ENCODE measurements around the gene MINDY4. TPM values are rescaled to one million over a fixed set of nuclear protein-coding genes. Genes with fewer than 3 reads are reported as not detected.

MINDY4 gene
- total RNA-seq, 6 donors from 2014 or later, result 7.7 to 43.0 (median 19.4) TPM

DNA sequence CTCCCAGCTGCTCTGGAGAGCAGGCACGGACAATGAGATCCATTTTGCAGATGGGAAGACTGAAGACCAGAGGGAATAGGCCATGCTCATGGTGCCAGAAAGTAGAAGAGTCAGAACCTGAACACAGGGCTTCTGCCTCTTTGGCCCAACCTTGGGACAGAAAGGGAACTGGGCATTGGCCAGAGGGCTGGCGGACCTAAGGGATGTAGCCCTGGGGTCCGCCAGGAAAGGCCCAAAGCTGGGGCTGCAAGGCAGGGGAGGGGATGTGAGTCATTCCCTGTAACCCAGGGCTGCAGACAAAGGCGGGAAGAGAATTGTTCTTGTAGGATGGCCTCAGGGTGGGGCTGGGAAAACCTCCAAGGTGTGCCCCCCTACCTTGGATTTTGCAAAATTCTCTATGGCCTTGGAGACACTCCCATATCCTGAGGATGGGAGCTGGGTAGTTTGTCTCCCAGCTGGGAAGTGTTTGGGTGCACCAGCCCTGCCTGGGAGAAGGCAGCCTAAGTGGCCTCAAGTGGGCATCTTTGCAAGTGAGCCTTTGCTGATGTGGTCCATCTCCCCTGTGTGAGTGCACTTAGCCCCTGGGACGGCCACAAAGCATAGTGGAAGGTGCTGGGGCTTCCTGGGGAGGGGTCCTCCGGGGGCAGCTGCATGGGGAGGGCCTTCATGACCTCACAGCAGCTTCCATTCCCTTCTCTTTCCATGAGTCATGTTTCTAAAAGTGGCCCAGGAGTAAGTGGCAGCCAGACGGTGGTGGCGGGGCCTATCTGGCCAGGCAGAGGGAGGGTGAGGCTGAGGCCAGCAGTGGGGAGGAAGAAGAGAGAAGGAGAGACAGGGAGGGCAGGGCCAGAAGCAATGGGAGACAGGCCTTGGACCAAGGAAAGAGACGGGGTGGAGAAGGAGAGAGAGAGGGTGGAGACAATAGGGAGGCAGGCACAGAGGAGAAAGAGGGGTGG is 149.6 kb downstream of the MINDY4 start:
- TF ChIP-seq POLR2AphosphoS5 (IDR thresholded peaks at IDR 0.05) (peak; percentile 9 to 12), POLR2A (IDR thresholded peaks at IDR 0.05) (no peak)
- ATAC-seq (ENCODE audit: low FRiP score in 2 of 2), result peak in 1 of 2 donors; percentile 75
- Histone ChIP-seq H3K27me3 (no peaks in the 10 kb centered on the region), H3K4me3 (no peak overlapping the region), H3K4me1 (peaks cover 46 to 78% (median 60%) of the 10 kb centered on the region in 4 donors), H3K27ac (peak overlapping the region; percentile 59 to 89 (median 78)), H3K9me3 (no peaks in the 10 kb centered on the region), H3K36me3 (peaks cover 17 to 62% (median 49%) of the 10 kb centered on the region in 4 donors)
- WGBS, 2 donors, result 54 to 61% methylated on average over 7 to 9 of the region's 9 CpGs
- DNase-seq, result peak; percentile 31 to 34

DNA sequence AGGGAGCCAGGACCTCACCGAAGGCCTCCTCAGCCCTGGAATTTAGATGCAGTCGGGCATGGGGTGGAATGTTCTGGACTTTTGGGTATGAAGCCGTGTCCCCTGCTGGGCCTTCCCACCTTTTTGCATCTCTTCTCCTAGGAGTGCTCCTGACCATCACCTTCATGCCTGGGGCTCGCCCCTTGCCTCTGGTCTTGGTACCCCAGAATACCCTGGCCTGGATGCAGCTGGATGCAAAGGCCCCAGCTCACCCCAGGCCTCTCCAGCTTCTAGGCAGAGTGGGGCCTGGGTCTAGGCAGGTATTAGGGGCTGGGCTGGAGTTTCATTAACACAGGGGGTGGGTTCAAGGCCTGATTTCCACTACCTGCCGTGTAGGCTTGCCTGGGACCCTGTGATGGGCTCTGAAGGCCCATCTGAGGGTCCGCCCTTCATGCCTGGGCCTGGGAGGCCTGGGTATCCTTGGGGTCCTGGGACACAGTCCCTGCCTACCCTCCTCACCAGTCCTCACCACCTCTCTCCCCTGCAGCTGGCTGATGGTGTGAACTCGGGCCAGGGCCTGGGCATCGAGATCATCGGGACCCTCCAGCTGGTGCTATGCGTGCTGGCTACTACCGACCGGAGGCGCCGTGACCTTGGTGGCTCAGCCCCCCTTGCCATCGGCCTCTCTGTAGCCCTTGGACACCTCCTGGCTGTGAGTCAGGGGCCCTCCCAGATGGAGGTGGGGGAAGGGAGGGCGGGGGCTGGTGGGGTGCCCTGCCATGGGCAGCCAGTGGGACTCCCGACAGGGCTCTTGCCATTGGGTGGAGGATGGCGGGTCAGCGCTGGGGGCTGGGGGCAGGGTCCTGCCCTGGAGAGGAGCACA is 150.6 kb downstream of the MINDY4 start:
- H3K27ac ChIP-seq, result peak overlapping the region; percentile 59 to 89 (median 78)
- peaks cover 46 to 79% (median 59%) of the 10 kb centered on the region in 4 donors for H3K4me1 ChIP-seq
- H3K27me3 ChIP-seq, result no peaks in the 10 kb centered on the region
- no peak for ATAC-seq (ENCODE audit: low FRiP score in 2 of 2)
- TF ChIP-seq, protein P1, sequence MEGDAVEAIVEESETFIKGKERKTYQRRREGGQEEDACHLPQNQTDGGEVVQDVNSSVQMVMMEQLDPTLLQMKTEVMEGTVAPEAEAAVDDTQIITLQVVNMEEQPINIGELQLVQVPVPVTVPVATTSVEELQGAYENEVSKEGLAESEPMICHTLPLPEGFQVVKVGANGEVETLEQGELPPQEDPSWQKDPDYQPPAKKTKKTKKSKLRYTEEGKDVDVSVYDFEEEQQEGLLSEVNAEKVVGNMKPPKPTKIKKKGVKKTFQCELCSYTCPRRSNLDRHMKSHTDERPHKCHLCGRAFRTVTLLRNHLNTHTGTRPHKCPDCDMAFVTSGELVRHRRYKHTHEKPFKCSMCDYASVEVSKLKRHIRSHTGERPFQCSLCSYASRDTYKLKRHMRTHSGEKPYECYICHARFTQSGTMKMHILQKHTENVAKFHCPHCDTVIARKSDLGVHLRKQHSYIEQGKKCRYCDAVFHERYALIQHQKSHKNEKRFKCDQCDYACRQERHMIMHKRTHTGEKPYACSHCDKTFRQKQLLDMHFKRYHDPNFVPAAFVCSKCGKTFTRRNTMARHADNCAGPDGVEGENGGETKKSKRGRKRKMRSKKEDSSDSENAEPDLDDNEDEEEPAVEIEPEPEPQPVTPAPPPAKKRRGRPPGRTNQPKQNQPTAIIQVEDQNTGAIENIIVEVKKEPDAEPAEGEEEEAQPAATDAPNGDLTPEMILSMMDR (IDR thresholded peaks at IDR 0.05), result no peak
- TF ChIP-seq POLR2A (IDR thresholded peaks at IDR 0.05) (no peak), POLR2AphosphoS5 (IDR thresholded peaks at IDR 0.05) (no peak), EP300 (IDR thresholded peaks at IDR 0.05) (no peak)
- peak overlapping the region in 1 of 4 donors; percentile 1 for H3K4me3 ChIP-seq
- H3K36me3 ChIP-seq, result peaks cover 17 to 69% (median 49%) of the 10 kb centered on the region in 4 donors
- H3K9me3 ChIP-seq, result no peaks in the 10 kb centered on the region
- DNase-seq, result peak; percentile 20 to 78
- 86% methylated on average over 7 to 11 of the region's 19 CpGs for WGBS, 2 donors

DNA sequence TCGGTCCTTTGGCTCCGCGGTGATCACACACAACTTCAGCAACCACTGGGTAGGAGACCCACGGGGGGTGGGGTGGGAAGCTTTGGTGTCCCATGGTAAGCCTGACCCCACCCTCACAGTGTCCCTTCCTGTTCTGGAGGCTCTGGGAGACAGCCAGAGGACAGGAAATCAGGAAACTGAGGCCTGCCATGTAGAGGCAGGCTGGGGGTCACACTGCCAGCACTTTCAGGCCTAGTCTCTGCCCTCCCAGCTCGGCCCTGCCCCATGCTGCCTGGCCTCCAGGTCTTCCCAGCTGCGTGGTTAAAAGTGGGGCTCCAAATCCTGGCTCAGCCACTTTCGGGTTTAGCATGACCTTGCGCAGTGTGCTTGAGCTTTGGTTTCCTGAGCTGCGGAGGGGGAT is 151.4 kb downstream of the MINDY4 start:
- Histone ChIP-seq H3K9me3 (no peaks in the 10 kb centered on the region), H3K27ac (peak overlapping the region; percentile 59 to 89 (median 78)), H3K4me1 (peaks cover 46 to 76% (median 55%) of the 10 kb centered on the region in 4 donors), H3K27me3 (no peaks in the 10 kb centered on the region), H3K4me3 (no peak overlapping the region), H3K36me3 (peaks cover 17 to 73% (median 55%) of the 10 kb centered on the region in 4 donors)
- peak; percentile 22 to 30 for DNase-seq
- TF ChIP-seq POLR2AphosphoS5 (IDR thresholded peaks at IDR 0.05) (no peak), POLR2A (IDR thresholded peaks at IDR 0.05) (no peak), EP300 (IDR thresholded peaks at IDR 0.05) (no peak)
- TF ChIP-seq, protein P1 (IDR thresholded peaks at IDR 0.05), result no peak
- 85 to 90% methylated on average over 9 of the region's 9 CpGs for WGBS, 2 donors
- ATAC-seq (ENCODE audit: low FRiP score in 2 of 2), result no peak

DNA sequence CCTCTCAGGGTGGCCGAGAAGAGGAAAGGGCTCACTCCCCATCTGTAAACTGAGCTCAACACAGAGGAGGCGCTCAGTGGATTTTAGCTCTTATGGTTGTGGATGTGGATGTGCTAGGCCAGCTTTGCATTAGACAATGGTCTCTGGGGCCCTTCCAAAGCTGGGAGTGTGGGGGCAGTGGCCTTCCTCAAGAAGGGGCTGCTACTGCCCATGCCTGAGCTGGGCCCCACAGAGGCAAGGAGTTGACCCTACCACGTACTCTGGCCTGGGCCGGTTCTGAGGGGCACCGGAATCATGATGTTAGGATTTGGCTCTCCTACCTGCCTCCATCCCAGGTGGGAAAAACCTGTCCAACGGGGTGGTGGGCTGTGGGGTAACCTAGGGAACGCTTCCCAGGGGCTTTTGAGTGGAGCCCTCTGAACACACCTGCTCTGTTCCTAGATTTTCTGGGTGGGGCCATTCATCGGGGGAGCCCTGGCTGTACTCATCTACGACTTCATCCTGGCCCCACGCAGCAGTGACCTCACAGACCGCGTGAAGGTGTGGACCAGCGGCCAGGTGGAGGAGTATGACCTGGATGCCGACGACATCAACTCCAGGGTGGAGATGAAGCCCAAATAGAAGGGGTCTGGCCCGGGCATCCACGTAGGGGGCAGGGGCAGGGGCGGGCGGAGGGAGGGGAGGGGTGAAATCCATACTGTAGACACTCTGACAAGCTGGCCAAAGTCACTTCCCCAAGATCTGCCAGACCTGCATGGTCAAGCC is 152.0 kb downstream of the MINDY4 start:
- DNase-seq (peak; percentile 21 to 40), ATAC-seq (ENCODE audit: low FRiP score in 2 of 2) (no peak)
- peak overlapping the region; percentile 35 to 89 (median 74) for H3K27ac ChIP-seq
- TF ChIP-seq EP300 (IDR thresholded peaks at IDR 0.05) (no peak), POLR2A (IDR thresholded peaks at IDR 0.05) (no peak), POLR2AphosphoS5 (IDR thresholded peaks at IDR 0.05) (no peak)
- TF ChIP-seq, protein P1 (IDR thresholded peaks at IDR 0.05), result no peak
- peaks cover 17 to 79% (median 57%) of the 10 kb centered on the region in 4 donors for H3K36me3 ChIP-seq
- H3K4me1 ChIP-seq, result peaks cover 46 to 70% (median 49%) of the 10 kb centered on the region in 4 donors
- 91 to 93% methylated on average over 17 to 19 of the region's 19 CpGs for WGBS, 2 donors
- H3K4me3 ChIP-seq, result no peak overlapping the region
- no peaks in the 10 kb centered on the region for H3K9me3 ChIP-seq
- H3K27me3 ChIP-seq, result no peaks in the 10 kb centered on the region
